ENCODE measurements around the gene ZNF155.

ZNF155 gene

GRCh38 chr19:44025217-44025936 is 41.4 kb downstream of the ZNF155 start, which contains the start of gene ZNF222:
Gene ZNF222, plus strand, starts transcription at chr19:44025379. Its CDS starts 58 bp downstream, at chr19:44025437.
- Histone ChIP-seq H3K36me3 (ENCODE audit: control insufficient read depth, insufficient read depth, low read length) (no peaks in the 10 kb centered on the region), H3K27me3 (ENCODE audit: control insufficient read depth, insufficient read depth, low read length) (no peaks in the 10 kb centered on the region), H2AFZ (peak within 1 kb of the TSS; percentile 79), H3K27ac (peak within 1 kb of the TSS; percentile 57), H3K4me2 (ENCODE audit: low read length) (peak within 1 kb of the TSS; percentile 85), H3K79me2 (no peaks in the 10 kb centered on the region), H3K9me3 (ENCODE audit: control insufficient read depth, low read length) (no peaks in the 10 kb centered on the region), H3K4me3 (ENCODE audit: low read depth, low read length) (peak within 1 kb of the TSS; percentile 95), H3K4me1 (no peaks in the 10 kb centered on the region), H3K9ac (no peak within 1 kb of the TSS)
- no peak for TF ChIP-seq CTCF (IDR thresholded peaks at IDR 0.05)

GRCh38 chr19:44026622-44027021 is 42.6 kb downstream of the ZNF155 start:
- no peak for TF ChIP-seq CTCF (IDR thresholded peaks at IDR 0.05)
- H3K36me3 ChIP-seq (ENCODE audit: control insufficient read depth, insufficient read depth, low read length) = peaks cover under 1% of the 10 kb centered on the region
- no peak overlapping the region for H3K27ac ChIP-seq
- no peaks in the 10 kb centered on the region for H3K27me3 ChIP-seq (ENCODE audit: control insufficient read depth, insufficient read depth, low read length)
- no peaks in the 10 kb centered on the region for H3K4me1 ChIP-seq
- H3K9me3 ChIP-seq (ENCODE audit: control insufficient read depth, low read length) = no peaks in the 10 kb centered on the region
- no peak overlapping the region for H3K4me3 ChIP-seq (ENCODE audit: low read depth, low read length)
- no peaks in the 10 kb centered on the region for H3K79me2 ChIP-seq
- H3K9ac ChIP-seq = no peak overlapping the region
- H3K4me2 ChIP-seq (ENCODE audit: low read length) = no peak overlapping the region
- H2AFZ ChIP-seq = no peak overlapping the region

- no peak for TF ChIP-seq CTCF (IDR thresholded peaks at IDR 0.05)
- no peak overlapping the region for H3K4me2 ChIP-seq (ENCODE audit: low read length)
- H3K9me3 ChIP-seq (ENCODE audit: control insufficient read depth, low read length) = no peaks in the 10 kb centered on the region
- no peak overlapping the region for H3K9ac ChIP-seq
- H3K4me1 ChIP-seq = no peaks in the 10 kb centered on the region
- no peak overlapping the region for H2AFZ ChIP-seq
- no peaks in the 10 kb centered on the region for H3K79me2 ChIP-seq
- H3K27ac ChIP-seq = no peak overlapping the region
- H3K36me3 ChIP-seq (ENCODE audit: control insufficient read depth, insufficient read depth, low read length) = peaks cover 8% of the 10 kb centered on the region
- no peaks in the 10 kb centered on the region for H3K27me3 ChIP-seq (ENCODE audit: control insufficient read depth, insufficient read depth, low read length)
- no peak overlapping the region for H3K4me3 ChIP-seq (ENCODE audit: low read depth, low read length)
These were observed 48.1 kb downstream of the ZNF155 start for GRCh38 chr19:44032001-44032610.

- TF ChIP-seq CTCF (IDR thresholded peaks at IDR 0.05) = no peak
- Histone ChIP-seq H3K9me3 (ENCODE audit: control insufficient read depth, low read length) (no peaks in the 10 kb centered on the region), H3K36me3 (ENCODE audit: control insufficient read depth, insufficient read depth, low read length) (no peaks in the 10 kb centered on the region), H3K27me3 (ENCODE audit: control insufficient read depth, insufficient read depth, low read length) (no peaks in the 10 kb centered on the region), H2AFZ (no peak overlapping the region), H3K4me2 (ENCODE audit: low read length) (no peak overlapping the region), H3K4me3 (ENCODE audit: low read depth, low read length) (no peak overlapping the region), H3K79me2 (no peaks in the 10 kb centered on the region), H3K27ac (no peak overlapping the region), H3K4me1 (no peaks in the 10 kb centered on the region), H3K9ac (no peak overlapping the region)
These were observed 58.2 kb downstream of the ZNF155 start for GRCh38 chr19:44042147-44042546.
